ENCODE data around the gene ATP9A.

ATP9A gene

GRCh38 chr20:51734876-51735720 lies 33.1 kb downstream of the ATP9A start:
- H3K4ac ChIP-seq (ENCODE audit: low read depth, low read length), result no peak overlapping the region
- H3K18ac ChIP-seq (ENCODE audit: low read length), result no peak overlapping the region
- no peaks in the 10 kb centered on the region for H3K79me2 ChIP-seq (ENCODE audit: control insufficient read depth, insufficient read depth, low read length, poor library complexity)
- H4K91ac ChIP-seq (ENCODE audit: low read depth, low read length), result no peak overlapping the region
- H3K4me3 ChIP-seq (ENCODE audit: low read depth, low read length), result no peak overlapping the region
- no peak overlapping the region for H2AFZ ChIP-seq (ENCODE audit: insufficient read depth, low read length, poor library complexity)
- no peak overlapping the region for H3K14ac ChIP-seq (ENCODE audit: low read length)
- H3K36me3 ChIP-seq (ENCODE audit: control insufficient read depth in 1 of 2, insufficient read depth in 2 of 2, low read length in 2 of 2), result no peaks in the 10 kb centered on the region
- H4K8ac ChIP-seq (ENCODE audit: low read depth, low read length), result no peak overlapping the region
- no peak overlapping the region for H2BK12ac ChIP-seq (ENCODE audit: low read length)
- no peak overlapping the region for H2BK5ac ChIP-seq (ENCODE audit: low read depth, low read length, poor library complexity)
- H3K27me3 ChIP-seq (ENCODE audit: insufficient read depth, low read length), result no peaks in the 10 kb centered on the region
- H3K27ac ChIP-seq (ENCODE audit: low read depth, low read length), result no peak overlapping the region
- H3K4me2 ChIP-seq (ENCODE audit: low read length), result no peak overlapping the region
- H3K4me1 ChIP-seq (ENCODE audit: control insufficient read depth in 1 of 2, insufficient read depth in 2 of 2, low read length in 2 of 2), result no peaks in the 10 kb centered on the region
- no peaks in the 10 kb centered on the region for H3K9me3 ChIP-seq (ENCODE audit: insufficient read depth, low read depth, low read length)
- no peak overlapping the region for H3K9ac ChIP-seq (ENCODE audit: low read length)
- H2BK120ac ChIP-seq (ENCODE audit: insufficient read depth, low read length, poor library complexity), result no peak overlapping the region
- no peaks in the 10 kb centered on the region for H3K79me1 ChIP-seq (ENCODE audit: low read length)
- no peak for DNase-seq
- H3K23ac ChIP-seq (ENCODE audit: low read length), result no peak overlapping the region
- no peak overlapping the region for H2AK5ac ChIP-seq (ENCODE audit: low read length)
- WGBS (ENCODE audit: extremely low coverage, insufficient coverage, insufficient read length), result no CpG with 5 or more reads among the region's 13 CpGs
- no peak overlapping the region for H4K12ac ChIP-seq (ENCODE audit: low read depth, low read length)

- Histone ChIP-seq H2AK5ac (ENCODE audit: low read length) (no peak overlapping the region), H2BK120ac (ENCODE audit: insufficient read depth, low read length, poor library complexity) (no peak overlapping the region), H3K4me1 (ENCODE audit: control insufficient read depth in 1 of 2, insufficient read depth in 2 of 2, low read length in 2 of 2) (no peaks in the 10 kb centered on the region), H3K23ac (ENCODE audit: low read length) (no peak overlapping the region), H3K36me3 (ENCODE audit: control insufficient read depth in 1 of 2, insufficient read depth in 2 of 2, low read length in 2 of 2) (no peaks in the 10 kb centered on the region), H4K8ac (ENCODE audit: low read depth, low read length) (no peak overlapping the region), H3K9ac (ENCODE audit: low read length) (no peak overlapping the region), H3K27ac (ENCODE audit: low read depth, low read length) (no peak overlapping the region), H4K91ac (ENCODE audit: low read depth, low read length) (no peak overlapping the region), H3K79me1 (ENCODE audit: low read length) (no peaks in the 10 kb centered on the region), H3K9me3 (ENCODE audit: insufficient read depth, low read depth, low read length) (peaks cover 2% of the 10 kb centered on the region), H3K4me2 (ENCODE audit: low read length) (no peak overlapping the region), H3K18ac (ENCODE audit: low read length) (no peak overlapping the region), H2BK12ac (ENCODE audit: low read length) (no peak overlapping the region), H3K4me3 (ENCODE audit: low read depth, low read length) (no peak overlapping the region), H4K12ac (ENCODE audit: low read depth, low read length) (no peak overlapping the region), H3K14ac (ENCODE audit: low read length) (no peak overlapping the region), H3K4ac (ENCODE audit: low read depth, low read length) (no peak overlapping the region), H3K27me3 (ENCODE audit: insufficient read depth, low read length) (no peaks in the 10 kb centered on the region), H2BK5ac (ENCODE audit: low read depth, low read length, poor library complexity) (no peak overlapping the region), H2AFZ (ENCODE audit: insufficient read depth, low read length, poor library complexity) (no peak overlapping the region), H3K79me2 (ENCODE audit: control insufficient read depth, insufficient read depth, low read length, poor library complexity) (no peaks in the 10 kb centered on the region)
- DNase-seq, result no peak
- WGBS (ENCODE audit: extremely low coverage, insufficient coverage, insufficient read length), result no CpG with 5 or more reads among the region's 3 CpGs
Measured at GRCh38 chr20:51733070-51733469, 35.1 kb downstream of the ATP9A start.

- Histone ChIP-seq H3K9ac (ENCODE audit: low read length) (no peak overlapping the region), H3K27ac (ENCODE audit: low read depth, low read length) (no peak overlapping the region), H2BK5ac (ENCODE audit: low read depth, low read length, poor library complexity) (no peak overlapping the region), H3K4me2 (ENCODE audit: low read length) (no peak overlapping the region), H2BK12ac (ENCODE audit: low read length) (no peak overlapping the region), H4K91ac (ENCODE audit: low read depth, low read length) (no peak overlapping the region), H3K36me3 (ENCODE audit: control insufficient read depth in 1 of 2, insufficient read depth in 2 of 2, low read length in 2 of 2) (no peaks in the 10 kb centered on the region), H3K27me3 (ENCODE audit: insufficient read depth, low read length) (no peaks in the 10 kb centered on the region), H3K18ac (ENCODE audit: low read length) (no peak overlapping the region), H3K14ac (ENCODE audit: low read length) (no peak overlapping the region), H3K79me2 (ENCODE audit: control insufficient read depth, insufficient read depth, low read length, poor library complexity) (no peaks in the 10 kb centered on the region), H3K79me1 (ENCODE audit: low read length) (no peaks in the 10 kb centered on the region), H3K4me3 (ENCODE audit: low read depth, low read length) (no peak overlapping the region), H4K12ac (ENCODE audit: low read depth, low read length) (no peak overlapping the region), H3K4me1 (ENCODE audit: control insufficient read depth in 1 of 2, insufficient read depth in 2 of 2, low read length in 2 of 2) (no peaks in the 10 kb centered on the region), H3K4ac (ENCODE audit: low read depth, low read length) (no peak overlapping the region), H3K23ac (ENCODE audit: low read length) (no peak overlapping the region), H3K9me3 (ENCODE audit: insufficient read depth, low read depth, low read length) (peaks cover 2% of the 10 kb centered on the region), H2BK120ac (ENCODE audit: insufficient read depth, low read length, poor library complexity) (no peak overlapping the region), H2AFZ (ENCODE audit: insufficient read depth, low read length, poor library complexity) (no peak overlapping the region), H4K8ac (ENCODE audit: low read depth, low read length) (no peak overlapping the region), H2AK5ac (ENCODE audit: low read length) (no peak overlapping the region)
- WGBS (ENCODE audit: extremely low coverage, insufficient coverage, insufficient read length), result no CpG with 5 or more reads among the region's 12 CpGs
- DNase-seq, result no peak
Measured at GRCh38 chr20:51732096-51732791, 35.9 kb downstream of the ATP9A start.

GRCh38 chr20:51731731-51732095 lies 36.5 kb downstream of the ATP9A start:
- Histone ChIP-seq H3K9me3 (ENCODE audit: insufficient read depth, low read depth, low read length) (peaks cover 2% of the 10 kb centered on the region), H3K27ac (ENCODE audit: low read depth, low read length) (no peak overlapping the region), H3K27me3 (ENCODE audit: insufficient read depth, low read length) (no peaks in the 10 kb centered on the region), H4K8ac (ENCODE audit: low read depth, low read length) (no peak overlapping the region), H3K9ac (ENCODE audit: low read length) (no peak overlapping the region), H3K4ac (ENCODE audit: low read depth, low read length) (no peak overlapping the region), H2BK120ac (ENCODE audit: insufficient read depth, low read length, poor library complexity) (no peak overlapping the region), H3K4me3 (ENCODE audit: low read depth, low read length) (no peak overlapping the region), H3K36me3 (ENCODE audit: control insufficient read depth in 1 of 2, insufficient read depth in 2 of 2, low read length in 2 of 2) (peaks cover 0 to 2% of the 10 kb centered on the region in 2 experiments), H2BK5ac (ENCODE audit: low read depth, low read length, poor library complexity) (no peak overlapping the region), H3K23ac (ENCODE audit: low read length) (no peak overlapping the region), H3K4me2 (ENCODE audit: low read length) (no peak overlapping the region), H2BK12ac (ENCODE audit: low read length) (no peak overlapping the region), H3K79me1 (ENCODE audit: low read length) (no peaks in the 10 kb centered on the region), H2AK5ac (ENCODE audit: low read length) (no peak overlapping the region), H3K14ac (ENCODE audit: low read length) (no peak overlapping the region), H4K12ac (ENCODE audit: low read depth, low read length) (no peak overlapping the region), H3K18ac (ENCODE audit: low read length) (no peak overlapping the region), H4K91ac (ENCODE audit: low read depth, low read length) (no peak overlapping the region), H3K79me2 (ENCODE audit: control insufficient read depth, insufficient read depth, low read length, poor library complexity) (no peaks in the 10 kb centered on the region), H2AFZ (ENCODE audit: insufficient read depth, low read length, poor library complexity) (no peak overlapping the region), H3K4me1 (ENCODE audit: control insufficient read depth in 1 of 2, insufficient read depth in 2 of 2, low read length in 2 of 2) (no peaks in the 10 kb centered on the region)
- WGBS (ENCODE audit: extremely low coverage, insufficient coverage, insufficient read length), result no CpG with 5 or more reads among the region's 7 CpGs
- DNase-seq, result no peak
